ENCODE results near the gene CCDC57. TPM values are rescaled to one million over a fixed set of nuclear protein-coding genes. Genes with fewer than 3 reads are reported as not detected.

Gene CCDC57
- total and polyA plus RNA-seq, 2 of the 8 experiments (the other 6 are each of a cell fraction or from before 2014, with no cell fraction given) = 8.4 to 12.9 TPM

GRCh38 chr17:82230609-82231311, 18.1 kb upstream of the CCDC57 start:
- no peak overlapping the region for H4K91ac ChIP-seq (replicated peaks; ENCODE audit: insufficient read length, low read length)
- H3K14ac ChIP-seq (ENCODE audit: insufficient read length) = no peak overlapping the region
- H3K4me1 ChIP-seq (replicated peaks in 1 of 4; ENCODE audit: control insufficient read depth in 3 of 4, insufficient read depth in 4 of 4, low read length in 3 of 4) = peaks cover 0 to 18% (median 4%) of the 10 kb centered on the region in 4 experiments; a peak in 6 of 7 replicates
- H2BK120ac ChIP-seq (replicated peaks; ENCODE audit: low read depth, low read length) = no peak overlapping the region
- no peak overlapping the region for H2AFZ ChIP-seq (ENCODE audit: low read length)
- H2BK12ac ChIP-seq (ENCODE audit: low read depth, low read length) = no peak overlapping the region
- DNase-seq (ENCODE audit: low read depth in 1 of 2, low spot score in 2 of 2) (no peak), FAIRE-seq (no peak)
- peak overlapping the region; percentile 51 for H4K8ac ChIP-seq (ENCODE audit: extremely low read depth, insufficient read depth, low read length)
- no peak overlapping the region for H4K5ac ChIP-seq (ENCODE audit: insufficient read length, low read depth, low read length)
- no peak overlapping the region for H3K9ac ChIP-seq (replicated peaks in 1 of 4; ENCODE audit: extremely low read depth in 1 of 4, low read depth in 3 of 4, low read length in 3 of 4)
- H3K27ac ChIP-seq (ENCODE audit: low read depth, low read length) = no peak overlapping the region
- CTCF ChIA-PET (ENCODE audit: partially characterized antibody) = interaction anchor here (0.5 to 2.5 kb wide), 10 partner anchors 11 to 364 kb away, joined by 3 to 12 read pairs (median 3); no protein-coding TSS in a partner anchor
- H3K36me3 ChIP-seq (ENCODE audit: control insufficient read depth in 2 of 4, insufficient read depth in 4 of 4, low read length in 3 of 4) = no peaks in the 10 kb centered on the region; a peak in 1 of 8 replicates
- H3K27me3 ChIP-seq (replicated peaks in 1 of 4; ENCODE audit: control insufficient read depth in 3 of 4, extremely low read depth in 1 of 4, insufficient read depth in 3 of 4, low read length in 3 of 4) = peaks cover 28 to 68% (median 57%) of the 10 kb centered on the region in 4 experiments
- H2BK20ac ChIP-seq (ENCODE audit: low read length) = no peak overlapping the region
- POLR2A ChIA-PET (ENCODE audit: partially characterized antibody) = interaction anchor here (0.6 to 2.1 kb wide), 5 partner anchors 7 to 42 kb away, joined by 3 to 8 read pairs (median 6); partner anchors contain the start of gene CCDC57
- H3K4me3 ChIP-seq (ENCODE audit: extremely low read depth in 1 of 4, insufficient read depth in 2 of 4, low read depth in 3 of 4, low read length in 4 of 4) = peak overlapping the region; percentile 38 to 65 (median 43); a peak in 7 of 8 replicates
- H3K56ac ChIP-seq (replicated peaks; ENCODE audit: insufficient read length, low read depth, low read length) = no peak overlapping the region
- H3K23me2 ChIP-seq (ENCODE audit: low read depth, low read length) = peaks cover 11% of the 10 kb centered on the region; the same call in 1 of the 2 replicates
- H4K20me1 ChIP-seq (replicated peaks in 1 of 2; ENCODE audit: control insufficient read depth in 1 of 2, insufficient read depth in 2 of 2, low read length in 2 of 2) = peaks cover 9 to 17% of the 10 kb centered on the region in 2 experiments
- H3K9me3 ChIP-seq (ENCODE audit: insufficient read depth in 2 of 2, low read depth in 1 of 2, low read length in 1 of 2) = no peaks in the 10 kb centered on the region; a peak in 1 of 4 replicates
- no peak overlapping the region for H2BK5ac ChIP-seq (ENCODE audit: low read depth, low read length)
- no peak overlapping the region for H3K4ac ChIP-seq (replicated peaks; ENCODE audit: insufficient read length, low read depth, low read length)
- H3K79me1 ChIP-seq (ENCODE audit: low read depth, low read length) = no peaks in the 10 kb centered on the region; the same call in 1 of the 2 replicates
- no peak overlapping the region for H3K23ac ChIP-seq (ENCODE audit: insufficient read length)
- 44% methylated on average over 7 of the region's 76 CpGs; no CpG with 5 or more reads in 1 of the 2 experiments for WGBS, 2 experiments (ENCODE audit: extremely low coverage in 1 of 2, insufficient coverage in 1 of 2, insufficient read length in 1 of 2, insufficient replicate concordance in 2 of 2, low coverage in 1 of 2, low lambda C conversion rate in 2 of 2, missing lambda C conversion rate in 1 of 2)
- H3K79me2 ChIP-seq (ENCODE audit: control insufficient read depth in 1 of 2, insufficient read depth in 2 of 2, low read length in 2 of 2) = no peaks in the 10 kb centered on the region
- H3K4me2 ChIP-seq (ENCODE audit: insufficient read depth in 1 of 2, low read depth in 2 of 2, low read length in 2 of 2) = peak overlapping the region; percentile 67 to 86
- no peak overlapping the region; the same call in 1 of the 2 replicates for H2AK5ac ChIP-seq (ENCODE audit: low read depth, low read length)
- no peak overlapping the region for H2BK15ac ChIP-seq (ENCODE audit: low read length)
- no peak overlapping the region for H3K18ac ChIP-seq (ENCODE audit: extremely low read depth, low read length)
- TF ChIP-seq YY1 (IDR thresholded peaks at IDR 0.05; ENCODE audit: low read depth, low read length) (0 out of 2 replicates have a peak, but pooled peaks have one; percentile 55), MAFK (IDR thresholded peaks at IDR 0.05; ENCODE audit: low read depth, low read length) (peak; percentile 47; the same call in 1 of the 2 replicates), MAX (IDR thresholded peaks at IDR 0.05) (peak; percentile 67), CEBPB (IDR thresholded peaks at IDR 0.05; ENCODE audit: low read depth, low read length) (no peak), E2F6 (IDR thresholded peaks at IDR 0.05) (peak; percentile 95), SIX5 (IDR thresholded peaks at IDR 0.05; ENCODE audit: low read depth, low read length) (no peak), FOSL1 (IDR thresholded peaks at IDR 0.05; ENCODE audit: insufficient read depth, low read depth, low read length) (no peak), EGR1 (IDR thresholded peaks at IDR 0.05; ENCODE audit: borderline replicate concordance, low read depth, low read length) (no peak), CBX8 (IDR thresholded peaks at IDR 0.05; ENCODE audit: borderline replicate concordance, low read depth, low read length) (no peak), HDAC2 (IDR thresholded peaks at IDR 0.05; ENCODE audit: borderline replicate concordance in 1 of 2, low read depth in 2 of 2, low read length in 2 of 2) (0 out of 4 replicates have a peak, but pooled peaks of 1 of the 2 experiments have one; percentile 51)
